Stimulated activated memory B cell treated with anti-CD40 and anti-IgM and Interleukin-4, amounts not matched to agents 10 μg/mL and 1 μg/mL and 100 μg/mL, for 72 hours (primary cell): Measurements from ENCODE around the gene RRM1.
"Not testable (repeated sequence)": the region's sequence is repeated elsewhere in the genome, so short reads cannot be mapped to it uniquely, and the experiment has no call there.

Experiments used
- ATAC-seq: fragments of 150-1000 bp; cut with Tn5 transposase; 2 replicates; pipeline ENCODE4 v1.10.0; 2021
- H3K27ac Mint-ChIP-seq: one replicate; pipeline ENCODE4 v1.8.0; 2022; ENCODE audit warnings: mild to moderate bottlenecking, mixed read lengths
- H3K27me3 Mint-ChIP-seq: one replicate; pipeline ENCODE4 v1.8.0; 2022; ENCODE audit warnings: mixed read lengths
- H3K36me3 Mint-ChIP-seq: one replicate; pipeline ENCODE4 v1.8.0; 2022; ENCODE audit warnings: mixed read lengths
- H3K4me1 Mint-ChIP-seq: one replicate; pipeline ENCODE4 v1.8.0; 2022; ENCODE audit warnings: mixed read lengths
- H3K4me3 Mint-ChIP-seq: one replicate; pipeline ENCODE4 v1.8.0; 2022; ENCODE audit warnings: mild to moderate bottlenecking, moderate library complexity, mixed read lengths
- H3K9me3 Mint-ChIP-seq: one replicate; pipeline ENCODE4 v1.8.0; 2022; ENCODE audit warnings: mixed read lengths

The RRM1 gene

GRCh38 chr11:4094348-4095291, at the start of gene RRM1:
Gene RRM1 (plus strand): TSS chr11:4094799. CDS start chr11:4095013, 214 bp downstream.
- peak within 1 kb of the TSS; percentile 94 for H3K4me3 Mint-ChIP-seq
- peak within 1 kb of the TSS; percentile 99 for H3K27ac Mint-ChIP-seq
- ATAC-seq = peak; percentile 99
- H3K27me3 Mint-ChIP-seq = no peaks in the 10 kb centered on the region
- H3K4me1 Mint-ChIP-seq = peaks cover 33% of the 10 kb centered on the region
- peaks cover 27% of the 10 kb centered on the region for H3K36me3 Mint-ChIP-seq
- H3K9me3 Mint-ChIP-seq = no peaks in the 10 kb centered on the region

- H3K4me3 Mint-ChIP-seq = no peak overlapping the region
- H3K9me3 Mint-ChIP-seq = no peaks in the 10 kb centered on the region
- peaks cover 23% of the 10 kb centered on the region for H3K4me1 Mint-ChIP-seq
- peaks cover 14% of the 10 kb centered on the region for H3K36me3 Mint-ChIP-seq
- no peaks in the 10 kb centered on the region for H3K27me3 Mint-ChIP-seq
- H3K27ac Mint-ChIP-seq = no peak overlapping the region
- ATAC-seq = no peak
Measured at GRCh38 chr11:4044976-4045646, 49.5 kb upstream of the RRM1 start.

GRCh38 chr11:4048340-4048739, 46.3 kb upstream of the RRM1 start:
- H3K27me3 Mint-ChIP-seq = no peaks in the 10 kb centered on the region
- no peak overlapping the region for H3K4me3 Mint-ChIP-seq
- no peaks in the 10 kb centered on the region for H3K9me3 Mint-ChIP-seq
- no peak for ATAC-seq
- no peak overlapping the region for H3K27ac Mint-ChIP-seq
- H3K4me1 Mint-ChIP-seq = peaks cover 15% of the 10 kb centered on the region
- H3K36me3 Mint-ChIP-seq = peaks cover 30% of the 10 kb centered on the region

- no peak for ATAC-seq
- Mint-ChIP-seq H3K36me3 (peaks cover 30% of the 10 kb centered on the region), H3K27ac (no peak overlapping the region), H3K4me3 (no peak overlapping the region), H3K27me3 (no peaks in the 10 kb centered on the region), H3K4me1 (peaks cover 11% of the 10 kb centered on the region), H3K9me3 (no peaks in the 10 kb centered on the region)
Measured at GRCh38 chr11:4049006-4049405, 45.6 kb upstream of the RRM1 start.

GRCh38 chr11:4050138-4050537, 44.5 kb upstream of the RRM1 start:
- no peak overlapping the region for H3K27ac Mint-ChIP-seq
- no peak overlapping the region for H3K4me3 Mint-ChIP-seq
- H3K4me1 Mint-ChIP-seq = peaks cover 8% of the 10 kb centered on the region
- H3K9me3 Mint-ChIP-seq = no peaks in the 10 kb centered on the region
- no peak for ATAC-seq
- H3K36me3 Mint-ChIP-seq = peaks cover 33% of the 10 kb centered on the region
- no peaks in the 10 kb centered on the region for H3K27me3 Mint-ChIP-seq

- H3K27me3 Mint-ChIP-seq, H3K27ac Mint-ChIP-seq, H3K4me3 Mint-ChIP-seq, ATAC-seq, H3K9me3 Mint-ChIP-seq: not testable (repeated sequence)
- peaks cover 31% of the 10 kb centered on the region for H3K36me3 Mint-ChIP-seq
- H3K4me1 Mint-ChIP-seq = peaks cover 17% of the 10 kb centered on the region
Measured at GRCh38 chr11:4053200-4053599, 41.4 kb upstream of the RRM1 start.

- H3K4me1 Mint-ChIP-seq = peaks cover 26% of the 10 kb centered on the region
- H3K36me3 Mint-ChIP-seq = peaks cover 42% of the 10 kb centered on the region
- no peak for ATAC-seq
- no peak overlapping the region for H3K27ac Mint-ChIP-seq
- H3K9me3 Mint-ChIP-seq = no peaks in the 10 kb centered on the region
- no peak overlapping the region for H3K4me3 Mint-ChIP-seq
- H3K27me3 Mint-ChIP-seq = no peaks in the 10 kb centered on the region
Measured at GRCh38 chr11:4054643-4055042, 40.0 kb upstream of the RRM1 start.

- Mint-ChIP-seq H3K9me3 (no peaks in the 10 kb centered on the region), H3K4me3 (no peak overlapping the region), H3K27ac (no peak overlapping the region), H3K27me3 (no peaks in the 10 kb centered on the region), H3K36me3 (peaks cover 21% of the 10 kb centered on the region), H3K4me1 (peaks cover 26% of the 10 kb centered on the region)
- ATAC-seq = no peak
Measured at GRCh38 chr11:4059424-4059823, 35.2 kb upstream of the RRM1 start.

GRCh38 chr11:4060182-4060923, 34.2 kb upstream of the RRM1 start:
- peaks cover 16% of the 10 kb centered on the region for H3K36me3 Mint-ChIP-seq

GRCh38 chr11:4061700-4062099, 32.9 kb upstream of the RRM1 start:
- Mint-ChIP-seq H3K27me3 (no peaks in the 10 kb centered on the region), H3K36me3 (peaks cover 11% of the 10 kb centered on the region), H3K9me3 (no peaks in the 10 kb centered on the region), H3K27ac (no peak overlapping the region), H3K4me3 (no peak overlapping the region), H3K4me1 (peaks cover 42% of the 10 kb centered on the region)
- ATAC-seq = no peak

More at GRCh38 chr11:4060182-4060923, 34.2 kb upstream of the RRM1 start:
- Mint-ChIP-seq H3K4me3 (no peak overlapping the region), H3K9me3 (no peaks in the 10 kb centered on the region), H3K27me3 (no peaks in the 10 kb centered on the region), H3K27ac (no peak overlapping the region), H3K4me1 (peaks cover 31% of the 10 kb centered on the region)
- no peak for ATAC-seq

- H3K36me3 Mint-ChIP-seq = peaks cover 11% of the 10 kb centered on the region
- no peak for ATAC-seq
- no peak overlapping the region for H3K27ac Mint-ChIP-seq
- no peaks in the 10 kb centered on the region for H3K9me3 Mint-ChIP-seq
- no peaks in the 10 kb centered on the region for H3K27me3 Mint-ChIP-seq
- no peak overlapping the region for H3K4me3 Mint-ChIP-seq
- H3K4me1 Mint-ChIP-seq = peaks cover 40% of the 10 kb centered on the region
Measured at GRCh38 chr11:4063348-4063747, 31.3 kb upstream of the RRM1 start.

GRCh38 chr11:4064278-4064955, 30.2 kb upstream of the RRM1 start:
- no peak overlapping the region for H3K4me3 Mint-ChIP-seq
- peaks cover 2% of the 10 kb centered on the region for H3K36me3 Mint-ChIP-seq
- peaks cover 43% of the 10 kb centered on the region for H3K4me1 Mint-ChIP-seq
- no peaks in the 10 kb centered on the region for H3K27me3 Mint-ChIP-seq
- ATAC-seq = no peak
- H3K9me3 Mint-ChIP-seq = no peaks in the 10 kb centered on the region
- no peak overlapping the region for H3K27ac Mint-ChIP-seq

GRCh38 chr11:4065086-4065485, 29.5 kb upstream of the RRM1 start:
- peaks cover 43% of the 10 kb centered on the region for H3K4me1 Mint-ChIP-seq
- no peaks in the 10 kb centered on the region for H3K27me3 Mint-ChIP-seq
- no peak overlapping the region for H3K4me3 Mint-ChIP-seq
- H3K27ac Mint-ChIP-seq = no peak overlapping the region
- no peaks in the 10 kb centered on the region for H3K36me3 Mint-ChIP-seq
- no peaks in the 10 kb centered on the region for H3K9me3 Mint-ChIP-seq
- ATAC-seq = no peak

- Mint-ChIP-seq H3K36me3 (peaks cover 5% of the 10 kb centered on the region), H3K4me3 (no peak overlapping the region)
Measured at GRCh38 chr11:4065601-4066377, 28.8 kb upstream of the RRM1 start.

More at GRCh38 chr11:4065601-4066377, 28.8 kb upstream of the RRM1 start:
- H3K9me3 Mint-ChIP-seq = no peaks in the 10 kb centered on the region
- H3K27ac Mint-ChIP-seq = peak overlapping the region; percentile 7
- H3K4me1 Mint-ChIP-seq = peaks cover 43% of the 10 kb centered on the region
- no peak for ATAC-seq
- H3K27me3 Mint-ChIP-seq = no peaks in the 10 kb centered on the region
